GM12878 (cell line): ENCODE results near the gene CNGB1.

Experiments used
- BACH1 ChIP-seq: fragments of 450-650 bp; IDR thresholded peaks from 2 replicates; pipeline ENCODE4 v1.6.1; 2017; ENCODE audit warnings: mild to moderate bottlenecking, borderline replicate concordance
- CHD2 ChIP-seq: IDR thresholded peaks from 2 replicates; pipeline ENCODE4 v1.6.1; 2011; ENCODE audit warnings: low read depth, low read length, improper control_type of control experiment, borderline replicate concordance
- MTA3 ChIP-seq: IDR thresholded peaks from 2 replicates; pipeline ENCODE4 v1.6.1; 2012; ENCODE audit warnings: low read length, inconsistent platforms, borderline replicate concordance
- NBN ChIP-seq: fragments of 450-650 bp; IDR thresholded peaks from 2 replicates; pipeline ENCODE4 v1.6.1; 2016
- NRF1 ChIP-seq: conservative IDR thresholded peaks from 2 replicates; pipeline ENCODE4 v1.6.1; 2011; ENCODE audit warnings: mild to moderate bottlenecking, low read depth, low read length, improper control_type of control experiment
- POLR2A ChIP-seq: IDR thresholded peaks from 2 replicates; pipeline ENCODE4 v1.6.1; 2011; ENCODE audit warnings: low read depth, mild to moderate bottlenecking, low read length
- ZNF384 ChIP-seq: IDR thresholded peaks from 2 replicates; pipeline ENCODE4 v1.6.1; 2012; ENCODE audit warnings: low read depth, mild to moderate bottlenecking, low read length, improper control_type of control experiment, borderline replicate concordance
- ZZZ3 ChIP-seq: IDR thresholded peaks from 2 replicates; pipeline ENCODE4 v1.6.1; 2011; ENCODE audit warnings: low read depth; ENCODE audit not compliant: control insufficient read depth, insufficient read length
- TF ChIP-seq, protein P1 (sequence below): fragments of 450-650 bp; IDR thresholded peaks from 2 replicates; pipeline ENCODE4 v1.6.1; 2016; ENCODE audit warnings: mild to moderate bottlenecking
- TF ChIP-seq, protein P2 (sequence below), 3 experiments: IDR thresholded peaks in 2 of 3; conservative IDR thresholded peaks in 1 of 3; 2 replicates each; pipeline ENCODE4 v1.5.1; 2011; ENCODE audit warnings: low read depth in 3 of 3, low read length in 3 of 3, mild to moderate bottlenecking in 3 of 3, control low read depth in 2 of 3, moderate library complexity in 2 of 3, inconsistent platforms in 1 of 3, mixed read lengths in 1 of 3; ENCODE audit not compliant: control insufficient read depth in 2 of 3, insufficient read depth in 1 of 3; ENCODE audit errors: extremely low read depth in 1 of 3
- TF ChIP-seq, protein P3 (sequence below): IDR thresholded peaks from 2 replicates; pipeline ENCODE4 v1.6.1; 2011; ENCODE audit warnings: borderline replicate concordance, low read depth, mild to moderate bottlenecking, moderate library complexity, low read length; ENCODE audit not compliant: insufficient read depth, poor library complexity, severe bottlenecking

DNA sequence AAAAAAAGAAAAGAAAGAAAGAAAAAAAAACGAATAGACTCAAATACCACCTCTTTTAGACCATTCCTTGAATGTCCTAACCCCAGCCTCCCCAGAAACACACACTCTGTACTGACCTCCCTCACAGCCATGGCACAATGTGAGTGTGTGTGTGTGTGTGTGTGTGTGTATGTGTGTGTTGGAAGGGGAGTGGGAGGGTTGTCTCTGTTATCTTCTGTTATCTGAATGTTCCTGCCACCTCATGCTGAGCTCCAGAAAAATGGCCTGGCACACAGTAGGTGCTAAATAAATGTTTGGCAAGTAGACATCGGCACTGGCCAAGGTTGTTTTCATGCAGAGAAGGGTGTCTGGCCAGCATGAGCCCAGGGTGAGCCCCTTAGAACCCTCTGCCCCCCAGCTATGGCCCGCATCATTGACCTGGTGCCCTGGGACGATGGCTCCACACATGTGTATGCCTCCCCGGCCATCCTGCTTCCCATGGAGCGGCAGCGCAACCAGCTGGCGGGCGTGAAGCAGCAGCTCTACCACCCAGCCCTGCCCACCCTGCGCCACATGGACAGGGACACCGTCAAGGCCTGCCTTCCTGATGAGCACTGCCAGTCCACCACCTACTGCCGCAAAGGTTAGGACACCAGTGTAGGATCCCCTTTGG, 6.6 kb upstream of the CNGB1 start:
- no peak for TF ChIP-seq BACH1
- TF ChIP-seq, protein P1, sequence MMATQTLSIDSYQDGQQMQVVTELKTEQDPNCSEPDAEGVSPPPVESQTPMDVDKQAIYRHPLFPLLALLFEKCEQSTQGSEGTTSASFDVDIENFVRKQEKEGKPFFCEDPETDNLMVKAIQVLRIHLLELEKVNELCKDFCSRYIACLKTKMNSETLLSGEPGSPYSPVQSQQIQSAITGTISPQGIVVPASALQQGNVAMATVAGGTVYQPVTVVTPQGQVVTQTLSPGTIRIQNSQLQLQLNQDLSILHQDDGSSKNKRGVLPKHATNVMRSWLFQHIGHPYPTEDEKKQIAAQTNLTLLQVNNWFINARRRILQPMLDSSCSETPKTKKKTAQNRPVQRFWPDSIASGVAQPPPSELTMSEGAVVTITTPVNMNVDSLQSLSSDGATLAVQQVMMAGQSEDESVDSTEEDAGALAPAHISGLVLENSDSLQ, result no peak
- no peak for TF ChIP-seq ZZZ3
- TF ChIP-seq, protein P2, sequence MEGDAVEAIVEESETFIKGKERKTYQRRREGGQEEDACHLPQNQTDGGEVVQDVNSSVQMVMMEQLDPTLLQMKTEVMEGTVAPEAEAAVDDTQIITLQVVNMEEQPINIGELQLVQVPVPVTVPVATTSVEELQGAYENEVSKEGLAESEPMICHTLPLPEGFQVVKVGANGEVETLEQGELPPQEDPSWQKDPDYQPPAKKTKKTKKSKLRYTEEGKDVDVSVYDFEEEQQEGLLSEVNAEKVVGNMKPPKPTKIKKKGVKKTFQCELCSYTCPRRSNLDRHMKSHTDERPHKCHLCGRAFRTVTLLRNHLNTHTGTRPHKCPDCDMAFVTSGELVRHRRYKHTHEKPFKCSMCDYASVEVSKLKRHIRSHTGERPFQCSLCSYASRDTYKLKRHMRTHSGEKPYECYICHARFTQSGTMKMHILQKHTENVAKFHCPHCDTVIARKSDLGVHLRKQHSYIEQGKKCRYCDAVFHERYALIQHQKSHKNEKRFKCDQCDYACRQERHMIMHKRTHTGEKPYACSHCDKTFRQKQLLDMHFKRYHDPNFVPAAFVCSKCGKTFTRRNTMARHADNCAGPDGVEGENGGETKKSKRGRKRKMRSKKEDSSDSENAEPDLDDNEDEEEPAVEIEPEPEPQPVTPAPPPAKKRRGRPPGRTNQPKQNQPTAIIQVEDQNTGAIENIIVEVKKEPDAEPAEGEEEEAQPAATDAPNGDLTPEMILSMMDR (IDR thresholded peaks at IDR 0.05 in 2 of 3, conservative IDR thresholded peaks at IDR 0.05 in 1 of 3; ENCODE audit: control insufficient read depth in 2 of 3, extremely low read depth in 1 of 3, insufficient read depth in 1 of 3, low read depth in 3 of 3, low read length in 3 of 3), result no peak; a peak in 1 of 6 replicates
- TF ChIP-seq NRF1, result no peak
- TF ChIP-seq, protein P3, sequence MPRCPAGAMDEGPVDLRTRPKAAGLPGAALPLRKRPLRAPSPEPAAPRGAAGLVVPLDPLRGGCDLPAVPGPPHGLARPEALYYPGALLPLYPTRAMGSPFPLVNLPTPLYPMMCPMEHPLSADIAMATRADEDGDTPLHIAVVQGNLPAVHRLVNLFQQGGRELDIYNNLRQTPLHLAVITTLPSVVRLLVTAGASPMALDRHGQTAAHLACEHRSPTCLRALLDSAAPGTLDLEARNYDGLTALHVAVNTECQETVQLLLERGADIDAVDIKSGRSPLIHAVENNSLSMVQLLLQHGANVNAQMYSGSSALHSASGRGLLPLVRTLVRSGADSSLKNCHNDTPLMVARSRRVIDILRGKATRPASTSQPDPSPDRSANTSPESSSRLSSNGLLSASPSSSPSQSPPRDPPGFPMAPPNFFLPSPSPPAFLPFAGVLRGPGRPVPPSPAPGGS, result no peak
- TF ChIP-seq ZNF384, result no peak
- no peak for TF ChIP-seq NBN
- TF ChIP-seq POLR2A, result no peak
- no peak for TF ChIP-seq CHD2
- no peak for TF ChIP-seq MTA3
